CD4-positive, alpha-beta T cell treated with Interferon alpha-2 for 1 hour (primary cell): ENCODE results near the gene HSCB.
A peak's percentile ranks its signal among the peaks of the same experiment; 100 is the strongest.
"Not testable (repeated sequence)": the region's sequence is repeated elsewhere in the genome, so short reads cannot be mapped to it uniquely, and the experiment has no call there.

ENCODE experiments used
- DNase-seq, 2 donors: peaks; one replicate each; pipeline ENCODE4 v3.0.0-alpha.2; 2020 to 2022

Gene HSCB

GRCh38 chr22:28741200-28741784, 547 bp upstream of the HSCB start:
- DNase-seq: no peak

- no peak for DNase-seq
Measured at GRCh38 chr22:28742562-28742962, 723 bp downstream of the HSCB start.

- no peak for DNase-seq
Measured at GRCh38 chr22:28743852-28744251, 2.0 kb downstream of the HSCB start.

GRCh38 chr22:28750471-28750881, 8.6 kb downstream of the HSCB start:
- no peak for DNase-seq

- not testable (repeated sequence) for DNase-seq
Measured at GRCh38 chr22:28754512-28754911, 12.7 kb downstream of the HSCB start.

- DNase-seq: no peak
Measured at GRCh38 chr22:28759861-28760560, 18.2 kb downstream of the HSCB start.

GRCh38 chr22:28761449-28761755, 19.6 kb downstream of the HSCB start:
- DNase-seq: no peak

GRCh38 chr22:28762000-28762399, 20.2 kb downstream of the HSCB start:
- not testable (repeated sequence) for DNase-seq

- no peak for DNase-seq
Measured at GRCh38 chr22:28766628-28767027, 24.8 kb downstream of the HSCB start.

- peak in 1 of 2 donors; percentile 26 for DNase-seq
Measured at GRCh38 chr22:28768701-28769393, 27.0 kb downstream of the HSCB start.

GRCh38 chr22:28769394-28770085, 27.7 kb downstream of the HSCB start:
- DNase-seq: no peak

GRCh38 chr22:28771195-28771791, 29.5 kb downstream of the HSCB start:
- DNase-seq: no peak

GRCh38 chr22:28772633-28773460, 31.0 kb downstream of the HSCB start, which contains the start of gene CCDC117:
Gene CCDC117, plus strand, starts transcription at chr22:28772695. Its CDS starts 155 bp downstream, at chr22:28772850.
- peak; percentile 94 for DNase-seq

- DNase-seq: peak in 1 of 2 donors; percentile 27
Measured at GRCh38 chr22:28773461-28773867, 31.6 kb downstream of the HSCB start.

GRCh38 chr22:28774378-28774777, 32.5 kb downstream of the HSCB start:
- no peak for DNase-seq

- no peak for DNase-seq
Measured at GRCh38 chr22:28779833-28780232, 38.0 kb downstream of the HSCB start.

- no peak for DNase-seq
Measured at GRCh38 chr22:28780296-28780695, 38.5 kb downstream of the HSCB start.

GRCh38 chr22:28783786-28784671, 42.2 kb downstream of the HSCB start:
- no peak for DNase-seq

- no peak for DNase-seq
Measured at GRCh38 chr22:28788601-28789000, 46.8 kb downstream of the HSCB start.

- DNase-seq: no peak
Measured at GRCh38 chr22:28791124-28791523, 49.3 kb downstream of the HSCB start.

- DNase-seq: no peak
Measured at GRCh38 chr22:28791841-28792490, 50.1 kb downstream of the HSCB start.
